Dermis blood vessel endothelial cell (primary cell): ENCODE measurements around the gene CEP128. TPM values are rescaled to one million over a fixed set of nuclear protein-coding genes. Genes with fewer than 3 reads are reported as not detected.

Source experiments
- DNase-seq: peaks from one replicate; pipeline ENCODE4 v3.0.0; 2010
- total RNA-seq: library from RNA; depleted of rRNA; stranded (reverse); fragments of >200 nt; gene quantifications from 2 replicates; pipeline ENCODE4 v1.2.3, GENCODE V29; 2014

The CEP128 gene
- total RNA-seq, 1 donor from 2014 or later: 4.4 TPM

DNA sequence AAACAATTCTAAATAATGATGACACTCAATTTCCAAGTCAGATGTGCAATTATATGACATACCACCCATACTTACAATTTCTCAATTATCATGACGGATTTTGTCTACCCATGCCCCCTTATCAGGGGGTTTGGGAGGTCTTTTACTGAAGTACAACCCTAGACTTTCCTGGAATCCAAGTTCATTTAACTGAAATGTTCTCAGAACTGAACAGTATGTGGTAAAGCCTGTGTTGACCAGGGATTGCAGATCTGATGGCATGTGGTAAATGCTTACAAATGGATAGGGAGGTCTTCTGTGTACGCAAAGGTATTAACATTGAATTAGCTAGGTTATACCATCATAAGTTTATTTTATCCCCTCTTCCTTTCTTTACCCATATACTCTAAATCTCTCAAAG, 281.8 kb downstream of the CEP128 start:
- no peak for DNase-seq

DNA sequence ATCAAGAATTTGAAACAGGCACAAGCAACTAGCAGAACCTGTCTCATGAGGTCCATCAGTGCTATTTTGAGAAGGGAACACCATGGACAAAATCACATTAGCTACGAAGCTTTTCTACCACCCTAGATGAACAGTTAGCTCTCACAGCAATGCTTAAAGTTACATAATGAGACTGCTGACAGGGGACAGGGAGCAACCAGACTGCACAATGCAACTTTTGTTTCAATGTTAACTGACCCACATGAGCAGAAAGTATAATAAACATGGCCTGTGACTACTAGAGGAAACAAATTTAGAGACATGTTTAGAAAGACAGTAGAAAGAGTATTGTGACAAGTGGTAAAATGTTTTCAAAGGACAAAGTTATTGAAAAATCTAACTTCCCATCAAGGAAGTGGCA, 282.8 kb downstream of the CEP128 start:
- no peak for DNase-seq

DNA sequence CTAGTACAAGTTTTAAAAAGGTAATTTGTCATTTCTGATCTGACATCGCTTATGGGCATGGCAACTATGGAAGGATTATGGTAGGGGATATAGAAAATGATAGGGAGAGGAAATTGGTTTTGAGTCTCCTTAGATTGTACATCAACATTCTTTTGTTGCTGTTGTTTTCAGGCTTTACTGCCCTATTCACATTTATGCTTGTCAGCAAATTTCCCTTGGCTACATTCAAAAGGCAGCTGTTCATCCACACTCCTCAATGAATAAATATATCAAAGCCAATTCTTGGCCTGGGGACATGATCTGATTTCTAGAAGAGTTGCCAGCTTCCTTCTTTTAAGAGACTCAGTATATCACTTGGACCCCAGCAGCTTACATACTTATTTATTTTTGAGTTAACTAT, 283.4 kb downstream of the CEP128 start:
- no peak for DNase-seq

DNA sequence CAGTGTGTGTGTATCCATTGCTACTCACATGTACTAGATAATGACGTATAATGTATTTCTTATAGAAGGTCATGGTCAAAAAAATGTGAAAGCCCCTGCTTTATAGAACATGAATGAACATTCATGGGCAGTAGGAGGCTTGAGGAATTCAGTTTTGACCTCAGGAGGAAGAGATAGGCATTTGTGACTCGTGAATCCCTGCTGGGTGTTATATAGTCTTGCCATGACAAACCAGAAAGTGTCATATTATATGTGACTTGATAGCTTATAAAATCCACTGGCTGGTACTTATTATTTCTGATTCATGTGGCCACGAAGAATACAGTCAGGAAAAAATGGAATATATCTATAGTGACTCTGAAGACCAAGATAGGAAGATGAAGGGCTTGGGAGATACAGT, 287.6 kb downstream of the CEP128 start:
- DNase-seq: no peak

DNA sequence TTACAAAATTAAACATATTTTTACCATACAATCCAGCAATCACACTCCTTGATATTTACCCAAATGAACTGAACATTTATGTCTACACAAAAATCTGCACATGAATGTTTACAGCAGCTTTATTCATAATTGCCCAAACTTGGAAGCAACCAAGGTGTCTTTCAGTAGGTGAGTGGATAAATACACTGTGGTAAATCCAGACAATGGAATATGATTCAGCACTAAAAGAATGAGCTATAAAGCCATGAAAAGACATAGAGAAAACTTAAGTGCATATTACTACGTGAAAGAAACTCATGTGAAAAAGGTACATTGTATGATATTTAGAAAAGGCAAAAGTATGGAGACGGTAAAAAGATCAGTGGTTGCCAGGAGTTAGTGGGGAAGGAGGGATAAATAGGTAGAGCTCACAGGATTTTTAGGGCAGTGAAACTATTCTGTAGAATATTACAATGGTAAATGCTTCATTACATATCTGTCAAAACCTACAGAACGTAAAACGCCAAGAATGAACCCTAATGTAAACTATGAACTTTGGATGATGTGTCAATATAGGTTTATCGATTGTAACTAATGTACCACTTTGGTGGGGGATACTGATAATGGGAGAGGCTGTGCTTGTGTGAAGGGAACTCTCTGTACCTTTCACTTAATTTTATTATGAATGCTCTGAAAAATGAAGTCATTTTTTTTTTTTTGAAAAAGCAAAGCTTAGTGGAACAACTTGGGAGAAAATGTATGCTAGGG, 295.7 kb downstream of the CEP128 start:
- no peak for DNase-seq

DNA sequence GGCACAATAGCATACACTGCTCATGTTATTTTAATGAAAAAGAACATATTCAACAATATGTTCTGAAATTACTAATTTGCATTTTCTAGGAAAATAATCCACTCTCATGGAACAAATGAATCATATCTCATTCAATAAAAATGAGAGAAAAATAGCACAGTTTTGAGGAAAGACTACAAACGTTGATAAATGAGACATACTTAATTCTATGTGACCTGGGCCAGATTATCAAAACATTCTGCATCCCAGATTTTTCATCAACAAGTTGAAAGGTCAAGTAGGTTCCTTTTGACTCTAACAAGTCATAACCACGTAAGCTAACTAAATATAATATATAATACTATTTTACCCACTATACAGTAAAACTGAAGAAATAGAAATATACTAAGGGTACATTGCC, 296.7 kb downstream of the CEP128 start:
- DNase-seq: peak; percentile 10

DNA sequence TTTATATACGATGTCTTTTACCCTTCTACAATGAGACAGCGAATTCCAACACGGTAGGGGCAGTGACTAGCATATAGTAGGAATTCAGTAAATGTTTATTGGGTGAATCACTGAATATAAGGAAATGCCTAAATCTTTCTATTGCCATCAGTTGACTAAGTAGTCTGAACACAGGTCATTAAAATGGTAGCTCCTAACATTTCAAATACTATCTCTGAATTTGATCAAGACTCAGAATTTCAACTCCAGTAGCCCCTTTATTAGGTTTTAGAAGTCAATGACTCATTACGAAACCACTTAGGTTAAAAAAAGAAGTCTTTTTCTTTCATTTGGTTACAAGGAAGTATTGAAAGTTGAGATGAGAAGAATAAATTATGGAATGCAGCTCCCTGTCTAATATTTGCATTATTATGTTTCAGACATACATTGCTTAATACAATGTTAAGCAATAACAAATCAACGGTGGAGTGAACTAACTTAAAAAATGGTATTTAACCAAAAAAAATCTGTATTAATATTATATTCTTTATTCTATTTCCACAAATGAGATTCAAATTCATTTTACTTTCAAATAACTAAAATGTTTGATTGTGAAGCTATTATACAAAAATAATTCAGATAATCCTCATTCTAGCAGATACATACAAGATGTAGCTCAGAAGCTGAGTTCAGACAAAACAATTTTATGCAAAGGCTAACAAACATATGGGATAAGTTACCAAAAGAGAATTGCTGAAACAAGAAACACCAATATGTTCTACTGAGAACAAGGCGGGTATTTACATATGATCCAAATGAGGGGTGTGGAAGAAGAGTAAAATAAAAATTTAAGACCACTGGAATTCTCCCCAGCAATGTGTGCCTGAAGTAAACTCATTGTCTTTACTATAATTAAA, 302.7 kb downstream of the CEP128 start:
- peak; percentile 83 for DNase-seq

DNA sequence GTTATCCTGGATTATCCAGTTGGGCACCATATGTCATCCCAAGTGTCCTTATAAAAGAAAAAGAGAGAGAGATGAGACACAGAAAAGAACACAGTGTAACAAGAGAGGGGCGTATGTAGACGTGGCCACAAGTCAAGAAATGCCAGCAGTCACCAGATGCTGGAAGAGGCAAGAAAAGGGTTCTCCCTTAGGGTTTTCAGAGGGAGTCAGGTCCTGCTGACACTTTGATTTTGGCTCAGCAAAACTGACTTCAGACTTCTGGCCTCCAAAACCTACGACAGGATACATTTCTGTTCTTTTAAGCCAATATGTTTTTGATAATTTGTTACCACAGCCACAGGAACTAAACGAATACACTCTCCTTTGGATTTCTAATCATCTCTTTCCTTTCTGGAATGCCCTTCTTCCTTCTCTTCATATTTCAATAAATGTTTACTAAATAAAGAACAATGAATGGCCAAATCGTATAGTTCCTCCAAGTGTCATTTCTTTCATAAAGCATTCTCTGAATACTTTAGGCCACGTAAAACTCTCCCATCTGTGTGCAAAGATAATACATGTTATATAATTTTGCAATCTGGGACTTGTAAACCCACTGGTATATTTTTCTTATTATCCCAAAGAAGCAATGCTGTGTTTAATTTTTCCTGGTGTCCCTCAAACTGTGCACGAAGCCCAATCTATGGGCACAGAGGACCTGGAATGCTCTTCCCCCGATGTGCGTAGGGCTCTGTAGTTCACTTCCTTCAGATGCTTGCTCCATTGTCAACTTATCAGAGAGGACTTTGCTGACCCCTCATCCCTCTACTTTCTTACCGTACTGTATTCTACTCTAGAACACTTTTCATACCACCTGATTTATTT, 303.6 kb downstream of the CEP128 start:
- peak; percentile 22 for DNase-seq

DNA sequence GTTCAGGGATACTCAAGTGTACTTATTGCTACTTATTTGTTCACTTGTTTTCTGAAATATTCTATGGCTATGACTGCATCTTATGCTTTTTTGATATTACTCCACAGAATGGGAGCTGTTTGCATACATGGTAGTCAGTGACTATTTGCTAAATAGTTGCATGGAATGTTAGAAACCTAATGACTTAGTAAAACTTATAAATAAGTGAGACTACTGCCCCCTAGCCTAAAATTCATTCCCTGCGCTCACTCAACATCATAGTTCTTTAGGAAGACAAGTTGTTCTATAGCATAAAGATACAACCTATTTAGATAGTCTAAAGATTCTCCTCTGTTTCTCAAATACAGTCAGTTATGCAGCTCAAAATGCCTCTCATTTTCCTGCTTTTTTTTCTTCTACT, 305.5 kb downstream of the CEP128 start:
- peak; percentile 27 for DNase-seq

DNA sequence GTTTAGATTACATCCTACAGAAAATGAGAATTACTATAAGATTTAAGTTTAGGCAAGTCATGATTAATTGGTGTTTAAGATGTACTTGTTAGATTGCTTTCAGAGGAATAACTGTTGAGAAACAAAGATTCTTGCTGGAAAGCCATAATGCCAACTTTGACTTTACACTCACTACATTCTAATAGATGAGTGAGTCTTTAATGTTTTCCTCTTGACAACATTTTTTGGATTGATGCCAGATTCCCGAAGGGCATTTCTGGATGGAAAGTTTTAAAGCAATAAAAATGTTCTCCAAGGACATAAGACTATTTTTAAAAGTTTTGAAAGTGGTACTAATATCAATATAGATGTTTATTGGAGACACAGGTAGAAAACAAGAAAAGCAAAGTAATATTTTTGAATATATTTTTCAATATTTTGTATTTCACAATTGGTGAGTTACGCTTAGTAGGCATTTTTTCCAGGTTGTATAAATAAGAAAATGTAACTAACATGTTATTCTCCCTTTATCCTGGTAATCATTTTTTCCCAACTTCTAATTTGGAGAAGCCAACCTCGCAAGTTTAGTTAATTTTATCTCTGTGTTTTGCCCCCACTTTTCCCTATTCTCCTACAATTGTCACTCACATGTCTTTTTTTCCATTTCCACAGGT, 307.3 kb downstream of the CEP128 start:
- DNase-seq: peak; percentile 62

DNA sequence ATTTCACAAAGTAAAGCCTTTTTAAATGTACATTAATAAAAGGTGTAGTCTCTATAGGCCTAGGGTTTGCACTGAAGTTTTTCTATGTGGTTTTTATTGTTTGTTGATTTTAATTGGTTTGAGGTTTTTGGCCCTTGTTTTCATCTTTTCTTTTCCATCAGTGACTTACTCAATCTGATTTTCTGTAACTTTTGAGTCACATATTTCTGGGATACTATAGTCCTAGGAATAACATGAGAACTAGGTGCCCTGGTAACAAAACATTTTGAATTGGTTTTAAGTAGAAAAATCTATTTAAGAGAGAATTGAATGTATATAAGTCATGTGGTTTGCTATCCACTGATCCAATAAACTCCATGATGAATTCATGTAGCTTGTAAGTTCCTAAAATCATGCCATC, 311.9 kb downstream of the CEP128 start:
- no peak for DNase-seq

DNA sequence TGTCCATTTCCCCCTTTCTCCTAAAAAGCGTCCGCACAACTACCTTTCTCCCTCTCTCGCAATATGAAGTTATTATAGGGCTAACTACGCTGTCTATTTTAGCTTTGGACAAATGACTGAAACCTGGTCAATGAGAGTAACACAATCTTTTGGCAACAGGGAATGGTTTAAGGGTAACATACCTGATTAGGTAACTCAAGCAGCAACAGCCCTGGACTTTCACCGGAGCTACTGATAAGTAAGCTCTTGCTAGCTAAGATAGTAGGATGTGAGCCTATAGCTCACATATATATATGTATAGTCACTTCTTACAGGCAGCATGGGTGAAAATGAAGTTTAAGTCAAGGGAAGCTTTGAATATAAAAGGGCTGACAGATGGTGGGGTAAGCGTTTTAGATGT, 313.0 kb downstream of the CEP128 start:
- DNase-seq: no peak

DNA sequence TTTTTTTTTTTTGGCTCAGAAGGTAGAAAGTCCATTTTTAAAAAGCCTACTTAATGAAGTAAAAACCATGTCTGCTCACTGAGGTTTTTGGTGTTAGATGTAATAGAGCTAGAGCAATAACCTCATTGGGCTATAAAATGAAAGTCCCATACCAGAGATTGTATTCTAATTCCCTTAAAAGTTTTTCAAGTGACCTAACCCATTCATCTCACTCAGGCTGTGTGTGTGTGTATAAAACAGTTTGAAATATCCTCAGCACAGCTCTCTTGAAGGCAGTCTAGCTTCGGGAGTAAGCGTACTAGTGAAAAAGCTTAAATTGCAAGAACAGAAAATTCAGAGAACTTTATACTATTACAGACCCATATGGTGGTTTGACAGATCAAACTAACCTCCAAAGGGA, 313.8 kb downstream of the CEP128 start:
- no peak for DNase-seq

DNA sequence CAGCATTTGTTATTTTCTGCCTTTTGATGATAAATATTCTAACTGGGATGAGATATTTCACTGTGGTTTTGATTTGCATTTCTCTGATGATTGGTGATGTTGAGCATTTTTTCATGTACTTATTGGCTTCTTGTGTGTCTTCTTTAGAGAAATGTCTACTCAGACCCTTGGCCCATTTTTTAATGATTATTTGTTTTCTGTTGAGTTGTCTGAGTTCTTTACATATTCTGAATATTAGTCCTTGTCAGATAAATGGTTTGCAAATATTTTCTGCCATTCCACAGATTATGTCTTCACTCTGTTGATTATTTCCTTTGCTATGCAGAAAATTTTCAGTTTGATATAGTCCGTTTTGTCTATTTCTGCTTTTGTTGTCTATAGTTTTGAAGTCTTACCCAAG, 317.0 kb downstream of the CEP128 start:
- no peak for DNase-seq

DNA sequence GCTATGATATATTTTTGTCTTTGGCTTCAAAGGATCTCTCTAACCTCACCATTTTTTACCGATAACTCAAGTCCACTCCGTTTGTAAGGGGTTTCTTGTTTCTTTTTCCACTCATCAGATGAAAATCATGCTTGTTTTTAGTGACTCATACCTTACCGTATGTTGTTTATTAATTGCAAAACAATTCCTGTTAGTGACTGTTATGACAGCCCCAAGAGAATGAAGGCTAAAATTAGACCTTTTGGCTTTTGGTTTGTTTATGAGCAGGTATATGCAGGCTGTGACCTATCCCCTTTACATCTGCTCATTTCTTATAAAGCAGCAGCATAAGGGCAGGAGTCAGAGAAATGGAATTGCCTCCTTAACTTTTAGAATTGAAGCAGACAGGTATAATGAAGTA, 319.8 kb downstream of the CEP128 start:
- DNase-seq: peak; percentile 68

DNA sequence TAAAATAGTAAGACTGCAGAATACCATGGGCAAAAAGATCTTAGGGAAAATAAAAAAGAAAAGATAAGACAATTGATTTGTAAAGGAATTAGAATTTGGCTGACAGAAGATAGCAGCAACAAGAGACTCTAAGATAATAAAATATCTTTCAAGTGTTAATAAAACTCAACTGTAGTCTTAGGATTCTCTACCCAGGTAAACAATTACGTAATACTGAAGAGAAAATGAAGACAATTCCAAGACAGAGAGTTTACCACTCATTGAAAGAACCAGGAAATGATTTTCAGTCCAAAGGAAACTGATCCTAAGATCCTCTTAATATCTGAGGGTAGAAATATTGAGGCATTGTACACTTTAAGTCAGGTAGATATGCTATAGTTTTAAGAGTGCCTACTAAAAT, 321.1 kb downstream of the CEP128 start:
- no peak for DNase-seq

DNA sequence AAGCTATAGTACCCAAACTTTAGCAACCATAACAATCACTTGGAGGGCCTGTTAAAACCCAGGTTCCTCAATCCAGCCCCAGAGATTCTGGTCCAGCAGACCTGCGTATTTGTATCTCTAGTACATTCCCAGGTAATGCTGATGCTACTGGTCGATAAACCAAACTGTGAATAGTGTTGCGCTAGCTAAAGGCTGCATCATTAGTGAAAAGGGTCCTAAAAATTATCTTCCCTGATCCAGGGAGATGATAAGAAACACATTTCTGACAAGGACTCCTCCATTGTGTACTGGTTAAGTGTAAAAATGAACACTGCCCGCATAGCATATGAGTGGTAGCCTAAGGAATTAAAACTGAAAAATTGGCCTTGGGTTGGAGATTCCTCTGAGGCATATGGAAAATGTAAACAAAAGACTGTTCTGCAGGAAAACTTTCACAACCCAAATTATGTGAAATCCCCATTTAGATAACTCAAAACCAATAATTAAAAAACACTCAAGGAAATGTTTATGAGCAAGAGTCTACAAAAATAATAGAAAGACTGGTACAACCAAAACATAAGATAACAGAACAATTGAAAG, 322.7 kb downstream of the CEP128 start:
- no peak for DNase-seq

DNA sequence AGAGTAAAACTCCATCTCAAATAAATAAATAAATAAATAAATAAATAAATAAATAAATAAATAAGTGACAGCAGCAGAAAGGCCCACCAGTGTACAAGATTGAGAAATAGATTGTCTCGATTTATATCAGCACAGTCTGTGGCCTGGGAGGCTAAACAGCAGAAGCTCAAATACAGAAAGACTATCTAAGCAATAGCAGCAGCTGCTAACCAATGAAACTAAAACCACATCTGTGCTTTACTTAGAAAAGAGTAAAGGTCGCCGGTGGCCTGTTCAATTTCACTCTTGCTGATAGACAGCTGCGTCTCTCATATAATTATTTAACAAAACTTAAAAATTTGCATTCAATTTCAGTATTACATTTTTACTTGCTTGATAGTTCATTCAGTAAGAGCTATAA, 325.7 kb downstream of the CEP128 start:
- no peak for DNase-seq

DNA sequence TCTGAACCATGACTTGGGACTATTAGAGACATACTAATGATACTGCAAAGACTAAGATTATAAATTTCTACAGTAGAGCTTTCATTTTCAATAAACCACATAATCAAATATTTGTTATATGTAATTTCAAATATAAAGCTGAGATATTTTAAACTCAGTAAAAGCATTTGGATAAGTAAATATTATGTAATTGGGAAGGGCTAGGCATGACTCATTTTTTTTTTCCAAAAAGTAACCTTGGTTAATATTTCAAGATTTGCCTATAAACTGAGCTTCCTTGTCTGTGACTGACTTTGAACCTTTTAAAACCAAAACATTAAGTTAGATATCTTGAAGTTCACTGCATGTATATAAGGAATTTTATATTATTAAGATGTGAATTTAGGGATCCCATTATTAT, 332.5 kb downstream of the CEP128 start:
- DNase-seq: no peak

DNA sequence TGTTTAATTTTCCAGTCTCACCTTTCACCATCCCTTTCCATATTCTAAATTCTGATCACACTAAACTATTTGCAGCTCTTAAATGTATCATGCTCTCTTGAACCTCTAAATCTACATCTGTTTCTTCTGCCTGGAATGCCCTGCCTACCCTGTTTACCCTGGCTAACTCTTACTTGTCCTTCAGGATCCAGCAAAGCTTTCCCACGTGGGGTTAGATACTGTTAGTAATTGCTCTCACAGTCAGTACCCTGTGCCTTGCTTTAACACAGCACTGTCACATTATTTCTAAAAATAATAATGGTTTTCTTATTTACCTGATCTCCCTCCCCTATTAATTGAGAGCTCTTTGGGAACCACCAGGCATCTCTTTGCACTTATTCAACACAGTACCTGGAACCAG, 333.0 kb downstream of the CEP128 start:
- DNase-seq: no peak

DNA sequence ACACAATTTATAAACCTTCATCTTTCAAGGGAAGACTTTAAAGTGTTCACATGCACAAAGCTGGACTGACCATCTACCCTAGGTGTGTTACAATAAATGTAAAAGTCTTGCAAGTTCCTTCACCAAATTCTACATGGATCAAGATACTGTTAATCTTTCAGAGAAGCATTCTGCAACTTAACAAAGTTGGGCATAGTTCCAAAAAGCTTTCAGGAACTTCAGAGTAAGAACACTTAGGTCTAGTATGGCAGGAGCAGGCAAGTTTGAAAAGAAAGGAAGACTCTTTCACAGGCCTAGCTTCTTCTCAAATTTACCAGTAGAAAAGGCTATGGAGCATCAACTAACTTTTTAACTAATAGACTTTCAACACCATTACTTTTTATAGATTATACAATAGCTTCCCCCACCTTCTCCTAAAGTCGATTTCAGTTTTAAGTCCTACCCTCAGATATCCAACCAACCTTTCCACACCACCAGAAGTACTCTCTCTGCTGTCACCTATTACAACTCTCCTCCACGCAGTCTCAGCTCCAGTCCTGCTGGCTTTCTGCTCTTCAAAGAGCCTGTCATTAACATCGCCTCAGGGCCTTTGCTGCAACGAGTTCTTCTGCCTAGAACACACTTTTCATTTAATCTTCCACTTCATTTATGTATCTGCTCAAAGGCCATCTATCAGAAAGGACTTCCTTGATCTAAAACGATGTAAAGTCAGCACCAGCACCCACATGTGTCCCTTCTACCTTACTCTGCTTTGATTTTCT, 333.9 kb downstream of the CEP128 start:
- DNase-seq: peak; percentile 6
